NCI-H1092 (cell line): ENCODE data around the gene CPT1C.
A peak's percentile ranks its signal among the peaks of the same experiment; 100 is the strongest.

ENCODE experiments used
- DNase-seq: peaks from one replicate; lab custom pipeline; 2025; lab: John Stamatoyannopoulos, UW

CPT1C gene

DNA sequence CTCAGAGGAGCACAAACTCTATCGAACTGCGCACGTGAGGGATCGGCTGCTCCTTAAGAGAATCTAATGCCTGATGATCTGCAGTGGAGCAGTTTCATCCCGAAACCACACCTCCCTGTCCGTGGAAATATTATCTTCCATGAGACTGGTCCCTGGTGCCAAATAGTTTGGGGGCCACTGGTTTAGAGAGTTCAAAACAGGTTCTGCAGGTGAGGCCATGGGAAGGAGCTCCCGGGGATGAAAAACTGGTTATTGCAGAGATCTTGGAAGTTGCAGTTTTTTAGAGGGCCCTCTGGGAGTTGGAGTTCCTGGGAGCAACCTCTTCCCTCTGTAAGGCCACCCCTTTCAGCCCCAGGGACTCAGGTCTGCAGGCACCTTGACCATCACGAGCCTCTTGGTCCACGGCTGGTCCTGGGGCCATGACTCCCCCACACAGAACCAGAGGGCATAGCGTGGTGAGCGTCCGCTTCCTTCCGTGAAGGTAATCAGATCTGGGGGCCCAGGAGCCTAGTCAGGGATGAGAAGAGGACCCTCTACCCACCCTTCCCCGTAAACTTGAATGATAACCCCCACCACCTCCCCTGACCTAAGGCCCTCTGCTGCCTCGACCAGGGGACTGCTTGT, 30.5 kb upstream of the CPT1C start:
- DNase-seq, result no peak

DNA sequence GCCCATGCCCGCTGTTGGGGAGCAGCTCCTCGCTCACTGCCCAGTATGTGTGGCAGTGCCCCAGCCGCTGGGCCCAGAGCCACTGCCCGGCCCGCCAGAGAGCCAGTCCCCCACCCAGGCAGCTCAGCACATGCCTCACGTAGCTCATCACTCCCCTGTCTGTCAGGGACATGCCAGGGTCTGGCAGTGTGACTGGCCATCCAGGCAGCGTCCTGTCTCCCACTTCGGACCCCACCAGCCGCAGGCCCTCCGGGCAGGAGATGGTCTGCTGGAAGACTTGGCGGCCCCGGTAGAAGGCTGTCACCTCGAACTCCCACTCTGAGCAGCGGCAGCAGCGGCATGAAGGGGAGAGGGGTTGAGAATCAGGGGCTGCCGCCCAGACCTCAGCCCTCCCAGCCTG, 28.9 kb upstream of the CPT1C start:
- DNase-seq, result no peak

DNA sequence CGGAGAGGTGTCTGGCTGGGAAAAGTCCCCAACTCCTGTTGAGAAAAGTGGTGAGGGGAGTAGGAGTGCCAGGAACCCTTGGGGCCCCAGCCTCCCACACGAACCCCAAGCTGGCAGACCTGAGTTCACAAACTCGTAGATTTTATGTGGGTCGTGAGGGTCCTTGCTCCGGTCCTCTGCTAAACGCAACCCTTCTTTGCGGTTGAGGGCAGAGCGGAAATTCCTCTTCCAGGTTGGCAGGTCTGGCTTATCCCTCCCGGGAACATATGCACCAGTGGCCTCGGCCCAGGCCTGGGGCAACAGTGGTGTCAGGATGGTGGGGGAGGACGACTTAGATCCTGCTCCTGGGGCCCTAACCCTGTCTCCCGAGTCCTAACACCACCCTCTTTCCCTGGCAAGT, 27.7 kb upstream of the CPT1C start:
- DNase-seq, result no peak

DNA sequence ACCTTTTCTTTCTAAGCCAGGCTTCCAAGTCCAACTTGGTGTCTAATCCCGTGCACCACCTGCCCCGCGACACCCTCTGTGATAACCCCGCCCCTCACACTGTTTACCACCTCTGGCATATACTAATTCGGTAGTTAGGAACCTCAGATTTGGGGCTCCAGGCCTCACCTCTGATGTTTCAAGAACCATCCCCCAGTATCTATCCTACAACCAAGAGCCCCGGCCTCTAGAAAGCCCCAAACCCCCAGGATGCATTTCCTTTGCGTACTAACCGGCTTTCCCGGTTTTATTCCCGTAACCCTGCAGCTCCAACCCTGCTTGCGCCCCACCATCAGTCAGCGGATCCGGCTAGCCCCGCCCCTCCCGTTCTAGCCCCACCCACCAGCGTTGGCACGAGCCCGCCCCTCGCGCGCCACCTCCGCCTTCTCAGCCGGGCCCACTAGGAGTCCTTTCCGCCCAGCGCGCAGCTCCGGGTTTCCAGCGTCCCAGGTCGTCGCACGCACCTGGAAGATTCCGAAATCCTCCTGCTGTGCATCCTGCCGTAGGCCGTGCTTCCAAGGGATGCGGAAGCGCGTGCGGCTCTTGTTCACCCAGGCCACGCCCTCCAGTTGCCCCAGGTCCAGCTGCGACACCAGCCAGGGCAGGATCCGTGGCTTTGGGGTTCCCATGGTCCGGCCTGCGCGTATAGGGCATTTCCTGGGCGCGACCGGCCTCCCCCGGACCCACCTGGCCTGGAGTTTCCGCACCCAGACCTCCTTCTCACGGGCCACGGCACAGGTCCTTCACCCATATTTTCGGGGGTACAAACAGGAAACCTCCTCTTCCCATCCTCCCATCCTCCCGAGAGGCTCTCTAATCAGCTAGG, 26.5 kb upstream of the CPT1C start:
- peak; percentile 34 for DNase-seq

DNA sequence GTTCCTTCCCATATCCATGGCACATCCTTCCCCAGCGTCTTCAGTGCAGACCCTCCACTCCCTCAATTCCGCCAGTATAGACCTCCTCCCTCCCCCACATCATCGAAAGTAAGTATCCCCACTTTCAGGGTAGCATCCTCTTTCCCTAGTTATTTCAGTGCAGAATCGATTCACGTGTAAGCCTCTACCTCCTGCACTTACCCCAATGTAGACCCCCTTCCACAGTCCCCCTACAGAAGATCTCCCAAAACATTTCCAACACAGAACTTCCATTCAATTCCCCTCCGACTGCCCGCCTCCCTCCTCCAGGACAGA, 25.9 kb upstream of the CPT1C start:
- DNase-seq, result no peak

DNA sequence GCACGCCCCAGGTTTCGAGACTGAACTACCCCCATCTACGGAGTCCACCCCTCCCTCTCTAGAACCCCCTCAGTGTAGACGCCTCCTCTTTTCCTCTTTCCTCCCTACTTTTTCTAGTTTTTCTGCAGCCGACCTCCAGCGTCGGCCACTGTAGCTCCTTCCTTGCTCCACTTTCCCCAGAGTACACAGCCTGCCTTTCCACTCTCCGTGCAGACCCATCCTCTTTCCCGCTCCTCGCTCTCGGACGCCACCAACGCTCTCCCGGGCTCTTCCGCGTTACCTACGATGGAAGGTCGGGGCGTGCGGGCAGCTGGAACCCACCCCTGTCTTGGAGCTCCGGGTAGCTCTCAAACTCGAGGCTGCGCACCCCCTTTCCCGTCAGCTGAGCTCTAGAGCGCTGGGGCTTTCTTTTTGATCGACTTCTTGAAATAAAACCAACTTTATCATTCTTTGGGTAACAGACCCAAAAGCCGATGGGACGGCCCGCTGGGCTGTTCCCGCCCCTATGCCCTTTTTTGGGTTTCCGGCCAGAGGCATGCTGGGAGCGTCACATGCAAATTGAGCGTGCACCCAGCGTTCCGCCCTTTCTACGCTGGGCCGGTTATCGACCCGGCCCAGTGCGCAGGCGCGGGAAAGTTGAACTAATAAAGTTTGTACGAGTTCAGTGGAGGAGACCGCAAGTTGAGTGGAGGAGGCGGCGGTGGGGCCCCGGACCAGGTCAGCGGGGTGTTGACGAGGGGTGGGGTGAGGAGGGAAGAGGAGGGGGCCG, 25.4 kb upstream of the CPT1C start, which contains the start of the genes BCL2L12 and IRF3:
Gene BCL2L12 (plus strand): TSS at position 583 of the 769 bp plus-strand sequence. CDS start 760 bp downstream, outside the sequence.
Gene IRF3 (minus strand): TSS at position 507 of the 769 bp plus-strand sequence. CDS start 1,019 bp downstream, outside the sequence.
- peak; percentile 61 for DNase-seq

DNA sequence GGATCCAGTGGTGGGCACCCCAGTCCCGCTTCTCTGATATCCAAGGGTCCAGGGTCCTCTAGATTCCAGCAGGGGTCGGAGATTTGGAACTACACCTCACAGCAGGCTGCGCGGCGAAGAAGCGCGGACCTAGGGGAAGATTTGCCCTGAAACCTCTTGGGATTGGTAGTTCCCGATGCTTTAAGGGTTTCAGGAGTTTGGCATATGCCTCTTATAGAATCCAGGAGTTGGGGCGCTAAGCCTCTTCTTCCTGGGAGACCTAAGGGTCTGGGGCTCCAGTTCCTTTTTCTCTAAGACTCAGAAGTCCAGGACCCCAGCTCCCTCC, 24.8 kb upstream of the CPT1C start:
- DNase-seq, result no peak

DNA sequence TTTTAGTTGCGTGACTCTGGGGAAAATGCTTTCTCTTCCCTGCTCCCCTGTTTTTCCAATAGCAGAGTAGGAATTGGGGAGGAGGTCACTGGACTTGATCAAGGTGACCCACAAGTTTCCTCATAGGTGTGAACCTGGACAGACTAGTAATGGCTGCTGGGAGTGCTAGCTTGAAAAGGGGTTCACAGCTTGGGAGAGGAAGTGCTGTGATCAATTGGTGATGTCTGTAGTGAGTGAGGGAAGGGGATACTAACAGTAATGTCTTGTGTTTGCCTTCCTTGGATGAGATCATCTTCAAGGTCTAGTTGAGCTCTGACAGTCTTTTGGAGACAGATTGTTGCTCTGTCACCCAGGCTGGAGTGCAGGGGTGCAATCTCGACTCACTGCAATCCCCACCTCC, 23.4 kb upstream of the CPT1C start:
- DNase-seq, result no peak

DNA sequence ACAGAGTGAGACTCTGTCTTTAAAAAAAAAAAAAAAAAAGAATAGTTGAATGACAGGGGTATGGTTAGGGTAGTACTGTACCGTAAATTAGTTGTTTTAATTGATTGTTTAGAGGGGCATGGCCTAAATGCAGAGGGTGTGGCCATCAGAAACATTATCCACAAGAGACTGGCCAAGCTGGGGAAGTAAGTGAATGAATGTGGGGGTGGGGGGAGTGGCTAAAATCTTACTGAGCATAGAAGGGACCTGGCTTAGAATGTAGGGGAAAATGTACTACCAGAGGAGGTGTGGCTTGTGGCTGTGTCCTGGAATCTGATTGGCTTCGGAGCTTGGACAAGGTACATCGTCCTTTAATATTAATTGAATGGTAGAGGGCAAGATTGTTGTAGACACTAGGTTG, 21.4 kb upstream of the CPT1C start:
- no peak for DNase-seq

DNA sequence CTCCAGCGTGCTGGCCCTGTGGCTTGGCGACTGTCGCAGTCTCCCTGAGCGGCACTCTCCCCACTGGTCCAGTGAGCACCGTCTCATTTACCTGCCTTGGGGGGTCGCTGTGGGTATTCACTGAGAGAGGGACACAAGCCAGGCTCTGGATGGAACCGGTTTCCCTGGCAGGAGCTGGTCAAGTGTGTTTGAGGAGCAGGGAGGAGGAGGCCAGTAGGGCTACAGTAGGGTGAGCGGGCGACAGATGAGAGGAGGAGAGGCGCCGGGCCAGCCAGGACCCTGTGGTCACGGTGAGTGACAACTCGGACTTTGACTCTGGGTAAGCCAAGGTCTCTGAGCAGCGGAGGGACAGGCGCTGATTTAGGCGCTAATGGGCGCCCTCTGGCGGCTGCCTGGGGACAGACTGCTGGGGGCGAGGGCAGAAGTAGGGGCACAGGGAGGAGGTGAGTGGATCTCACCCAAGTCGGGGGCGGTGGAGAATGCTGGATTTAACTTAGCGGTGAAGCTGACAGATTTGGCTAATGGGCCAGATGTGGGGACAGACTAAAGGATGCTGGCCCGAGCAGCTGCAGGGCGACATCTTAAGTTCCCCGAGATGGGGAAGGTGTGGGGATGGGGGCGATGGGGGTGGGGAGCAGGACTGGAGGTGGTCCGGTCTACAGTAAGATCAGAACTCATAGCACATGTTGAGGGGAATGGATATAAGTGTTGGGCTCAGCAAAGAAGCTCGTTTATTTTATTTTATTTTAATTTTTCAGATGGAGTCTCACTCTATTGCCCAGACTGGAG, 18.6 kb upstream of the CPT1C start:
- peak; percentile 61 for DNase-seq

DNA sequence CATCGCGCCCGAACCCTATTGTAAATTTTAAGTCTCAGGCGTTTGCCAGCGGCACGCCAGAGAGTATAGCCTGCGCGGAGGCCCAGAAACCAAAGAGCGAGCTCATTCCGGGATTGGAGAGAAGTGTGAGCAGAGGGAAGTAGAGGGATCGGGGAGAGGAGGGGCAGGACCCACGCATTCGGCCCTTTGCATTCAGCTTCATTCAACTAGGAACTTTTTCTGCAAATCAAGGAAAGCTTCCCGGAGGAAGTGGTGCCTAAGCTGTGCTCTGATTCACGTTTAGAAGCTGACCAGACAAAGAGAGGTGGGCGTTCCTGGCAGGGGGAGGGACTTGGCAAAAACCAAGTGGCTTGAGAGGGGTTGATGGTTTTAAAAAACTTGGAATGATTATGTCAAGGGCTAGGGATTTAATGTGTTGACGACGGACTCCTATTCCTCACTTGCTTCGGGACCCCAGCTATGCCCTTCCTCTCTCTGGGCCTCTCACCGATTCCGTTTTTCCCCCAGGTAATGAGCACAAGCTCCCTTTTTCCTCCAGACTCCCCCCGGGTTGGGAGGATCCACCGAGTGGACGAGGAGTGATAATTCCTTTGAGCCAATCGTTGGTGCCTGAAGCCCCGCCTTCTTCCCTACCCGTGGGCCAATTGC, 14.7 kb upstream of the CPT1C start:
- DNase-seq, result peak; percentile 80

DNA sequence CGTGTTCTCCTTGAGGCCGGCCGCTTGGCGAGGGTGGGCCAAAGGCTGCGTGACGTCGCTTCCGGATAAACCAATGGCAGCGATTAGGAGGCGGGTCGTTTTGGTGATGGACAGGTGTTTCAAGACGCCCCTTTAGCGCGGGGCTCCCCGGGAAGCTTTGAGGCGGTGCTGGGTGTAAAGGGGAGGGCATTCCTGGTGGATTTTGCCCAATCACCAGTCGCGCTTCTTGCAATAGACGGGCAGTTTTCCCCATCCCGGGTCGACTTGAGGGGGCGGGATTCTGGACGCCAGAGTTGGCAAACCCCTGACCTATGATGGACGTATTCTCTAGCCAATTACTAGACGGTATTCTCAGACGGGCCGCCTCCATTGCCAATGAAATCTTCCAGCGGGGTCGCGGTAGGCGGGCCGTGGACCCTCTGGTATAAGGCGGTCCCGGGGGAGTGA, 14.1 kb upstream of the CPT1C start:
- DNase-seq, result peak; percentile 98

DNA sequence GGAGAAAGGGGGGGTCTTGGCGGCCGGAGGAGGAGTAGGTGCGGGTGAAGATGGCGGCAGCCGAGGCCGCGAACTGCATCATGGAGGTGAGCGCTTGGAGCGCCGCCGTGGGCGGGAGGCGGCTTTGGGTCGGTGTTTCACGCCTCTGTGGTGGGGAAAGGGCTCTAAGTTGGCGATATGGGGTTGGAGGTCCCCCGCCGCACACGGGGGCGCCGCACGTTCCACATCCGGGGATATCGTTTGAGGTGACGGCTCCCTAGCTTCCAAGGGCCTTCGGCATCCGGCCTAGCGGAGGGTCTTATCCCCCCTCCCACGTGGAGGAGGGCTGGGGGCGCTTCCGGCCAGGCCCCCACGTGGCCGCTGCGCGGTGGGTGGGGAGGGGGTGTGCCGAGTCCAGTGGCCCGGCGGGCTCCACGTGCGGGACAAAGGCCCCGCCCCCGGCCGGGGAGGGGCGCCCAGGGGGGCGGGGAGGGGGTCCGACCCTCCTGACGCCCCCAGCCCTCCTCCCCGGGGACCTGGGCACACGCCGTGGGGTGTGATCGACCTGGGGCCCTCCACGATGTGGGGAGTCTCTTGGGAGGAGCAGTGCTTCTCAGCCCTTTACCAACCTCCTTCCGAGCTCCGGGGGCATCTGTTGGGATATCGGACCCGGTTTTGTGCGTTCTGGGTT, 13.6 kb upstream of the CPT1C start, which contains the start of gene PRMT1:
Gene PRMT1 (plus strand): TSS at position 41 of the 670 bp plus-strand sequence. CDS start 10 bp downstream, at position 51.
- DNase-seq, result no peak

DNA sequence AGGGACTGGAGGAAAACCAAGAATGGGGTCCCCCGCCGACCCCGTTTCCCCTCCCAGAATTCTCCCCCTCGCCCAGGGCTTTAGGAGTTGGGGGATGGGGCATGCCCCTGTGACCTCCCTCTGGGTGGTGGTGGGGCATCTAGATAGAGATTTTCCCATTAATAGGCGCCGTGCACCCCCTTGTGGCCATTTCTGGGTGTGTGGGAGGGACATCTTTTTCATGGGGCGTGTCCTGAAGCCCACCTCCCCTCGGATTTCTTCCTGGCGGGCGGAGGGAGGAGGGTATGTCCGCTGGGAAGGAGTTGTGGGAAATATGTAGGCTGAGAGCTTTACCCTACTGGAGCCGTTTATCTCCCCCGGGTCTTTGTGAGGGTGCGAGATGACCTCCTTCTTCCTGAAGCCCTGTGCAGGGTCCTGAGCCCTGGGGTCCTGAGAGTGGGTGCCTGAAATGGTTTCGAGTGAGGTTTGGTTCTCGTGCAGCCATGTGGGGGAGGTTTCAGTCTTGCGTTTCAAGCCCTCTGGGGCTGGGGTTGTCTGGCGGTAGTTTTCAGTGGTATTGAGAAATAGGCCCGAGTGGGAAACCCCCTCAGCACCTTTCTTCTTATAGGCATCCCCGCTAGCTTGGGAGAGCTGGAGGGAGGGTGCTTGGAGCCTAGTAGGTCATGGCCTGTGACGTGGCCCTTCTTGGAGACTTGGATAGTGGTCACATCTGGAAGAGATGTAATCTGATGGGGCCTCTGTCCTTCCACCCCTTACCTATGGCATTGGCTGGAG, 12.8 kb upstream of the CPT1C start:
- DNase-seq, result peak; percentile 56

DNA sequence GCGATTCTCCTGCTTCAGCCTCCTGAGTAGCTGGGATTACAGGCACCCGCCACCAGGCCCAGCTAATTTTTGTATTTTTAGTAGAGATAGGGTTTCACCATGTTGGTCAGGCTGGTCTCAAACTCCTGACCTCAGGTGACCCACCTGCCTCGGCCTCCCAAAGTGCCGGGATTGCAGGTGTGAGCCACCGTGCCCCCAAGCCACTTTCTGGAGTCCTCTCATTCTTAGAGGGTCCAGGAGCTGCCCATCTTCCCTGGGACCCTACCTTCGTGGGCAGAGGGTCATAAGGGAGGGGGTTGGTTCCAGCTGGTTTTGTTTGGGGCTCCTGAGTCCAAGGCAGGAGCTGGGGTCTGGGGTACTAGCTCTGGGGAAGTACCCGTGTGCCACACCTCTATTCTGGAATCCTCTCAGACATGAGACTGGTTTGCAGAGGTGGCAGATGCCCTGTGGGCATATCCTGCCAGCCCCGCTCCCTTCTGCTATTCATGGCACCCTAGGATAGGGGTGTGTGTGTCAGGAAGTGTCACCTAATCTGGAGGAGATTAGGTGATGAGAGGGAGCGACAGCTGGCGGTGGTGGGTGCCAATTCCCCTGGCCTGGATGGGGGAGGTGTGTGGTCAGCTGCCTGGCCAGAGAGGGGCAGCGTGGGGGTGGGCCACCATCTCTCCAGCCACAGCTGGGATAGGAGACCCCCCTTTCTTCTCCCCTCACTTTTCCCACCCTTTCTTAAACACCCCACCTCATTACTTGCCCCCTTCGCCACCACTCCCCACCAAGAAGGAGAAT, 11.7 kb upstream of the CPT1C start:
- DNase-seq, result no peak

DNA sequence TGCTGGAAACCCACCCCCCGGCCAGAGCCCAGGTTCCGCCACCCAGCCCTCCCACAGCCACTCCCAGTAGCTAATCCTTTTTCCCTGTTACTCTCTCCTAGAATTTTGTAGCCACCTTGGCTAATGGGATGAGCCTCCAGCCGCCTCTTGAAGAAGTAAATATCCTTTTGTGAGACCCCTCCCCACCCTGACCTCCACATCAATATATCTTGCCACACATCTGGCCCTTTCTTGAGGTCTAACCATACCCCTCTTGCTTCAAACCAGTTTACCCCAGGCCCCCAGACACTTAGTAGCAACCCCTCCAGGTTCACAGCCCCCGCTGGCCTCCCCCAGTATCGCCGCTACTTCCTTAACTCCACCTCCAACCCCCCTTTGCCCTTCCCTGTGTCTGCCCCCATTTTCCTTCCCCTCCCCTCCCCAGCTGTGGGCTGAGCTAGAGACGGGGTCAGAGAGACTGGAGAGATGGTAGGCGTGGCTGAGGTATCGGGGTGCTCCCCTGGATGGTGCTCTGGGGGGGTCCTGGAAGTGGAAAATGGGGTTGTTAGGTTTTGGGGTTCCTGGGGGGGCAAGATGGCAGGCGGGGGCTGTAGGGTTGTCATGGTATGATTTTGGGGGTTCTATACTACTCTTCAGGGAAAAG, 11.0 kb upstream of the CPT1C start:
- DNase-seq, result no peak

DNA sequence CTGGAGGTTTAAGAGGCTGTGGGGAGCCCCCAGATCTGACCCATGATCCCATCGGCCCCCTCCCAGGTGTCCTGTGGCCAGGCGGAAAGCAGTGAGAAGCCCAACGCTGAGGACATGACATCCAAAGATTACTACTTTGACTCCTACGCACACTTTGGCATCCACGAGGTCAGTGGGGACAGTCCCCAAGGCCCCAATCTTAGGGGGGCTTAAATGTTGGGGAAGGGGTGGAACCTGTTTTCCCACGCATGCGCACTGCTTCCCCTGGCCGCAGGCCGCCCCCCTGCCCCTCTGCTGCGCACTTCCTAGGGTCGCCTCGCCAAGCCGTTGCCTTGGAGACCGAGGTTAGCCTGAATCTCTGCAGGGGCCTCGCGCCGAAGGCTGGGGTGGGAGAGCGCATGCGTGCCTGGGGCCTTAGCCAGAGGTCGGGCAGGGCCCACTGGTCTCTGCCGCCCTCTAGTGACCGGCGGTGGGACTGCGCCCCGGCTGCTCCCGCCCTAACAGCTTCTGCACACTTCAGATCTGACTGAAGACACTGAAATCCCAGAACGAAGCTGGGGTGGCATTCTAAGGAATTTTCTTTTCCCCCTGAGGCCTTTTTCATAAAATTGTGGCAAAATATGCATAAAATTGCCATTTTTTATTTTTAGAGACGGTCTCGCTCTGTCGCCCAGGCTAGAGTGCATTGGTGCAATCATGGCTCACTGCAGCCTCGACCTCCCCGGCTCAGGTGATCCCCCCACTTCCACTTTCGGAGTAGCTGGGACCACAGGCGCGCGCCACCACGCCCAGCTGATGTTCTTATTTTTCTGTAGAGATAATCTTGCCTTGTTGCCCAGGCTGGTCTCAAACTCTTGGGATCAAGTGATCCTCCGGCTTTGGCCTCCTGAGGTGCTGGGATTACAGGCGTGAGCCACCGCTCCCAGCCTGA, 10.2 kb upstream of the CPT1C start:
- DNase-seq, result peak; percentile 77

DNA sequence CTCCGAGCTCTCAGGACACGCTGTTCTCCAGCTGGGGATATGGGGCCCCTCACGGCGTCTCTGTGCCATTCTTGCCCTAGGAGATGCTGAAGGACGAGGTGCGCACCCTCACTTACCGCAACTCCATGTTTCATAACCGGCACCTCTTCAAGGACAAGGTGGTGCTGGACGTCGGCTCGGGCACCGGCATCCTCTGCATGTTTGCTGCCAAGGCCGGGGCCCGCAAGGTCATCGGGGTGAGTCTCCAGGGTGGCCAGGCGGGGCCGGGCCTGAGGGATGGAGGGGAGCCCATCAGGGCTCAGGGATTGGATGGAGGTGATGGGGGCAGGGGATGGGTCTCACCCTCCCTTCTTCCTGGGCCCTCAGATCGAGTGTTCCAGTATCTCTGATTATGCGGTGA, 9.1 kb upstream of the CPT1C start:
- no peak for DNase-seq
